DMS79 treated with DMSO at 0.1 percent for 48 hours (cell line): ENCODE measurements around the gene TMEM256.
A peak's percentile ranks its signal among the peaks of the same experiment; 100 is the strongest.

Source experiments
- DNase-seq: peaks from one replicate; lab custom pipeline; 2025; lab: John Stamatoyannopoulos, UW

Gene TMEM256

GRCh38 chr17:7403977-7404736 is at the start of gene TMEM256:
Gene TMEM256, minus strand, starts transcription at chr17:7404097. Its CDS starts 13 bp downstream, at chr17:7404084.
- DNase-seq, result peak; percentile 96

- DNase-seq, result no peak
Observed at GRCh38 chr17:7448461-7448860, 44.6 kb upstream of the TMEM256 start.

- peak; percentile 48 for DNase-seq
Observed at GRCh38 chr17:7445619-7445968, 41.7 kb upstream of the TMEM256 start.

GRCh38 chr17:7444682-7445618 is 41.1 kb upstream of the TMEM256 start, which contains the start of gene CHRNB1:
Gene CHRNB1, plus strand, starts transcription at chr17:7445061. Its CDS starts 67 bp downstream, at chr17:7445128.
- DNase-seq, result peak; percentile 26

GRCh38 chr17:7443499-7444485 is 39.9 kb upstream of the TMEM256 start:
- DNase-seq, result no peak

GRCh38 chr17:7442142-7442541 is 38.2 kb upstream of the TMEM256 start:
- no peak for DNase-seq

- no peak for DNase-seq
Observed at GRCh38 chr17:7441266-7441665, 37.4 kb upstream of the TMEM256 start.

- DNase-seq, result peak; percentile 77
Observed at GRCh38 chr17:7440834-7441195, 36.9 kb upstream of the TMEM256 start.

GRCh38 chr17:7440113-7440833 is 36.4 kb upstream of the TMEM256 start:
- peak; percentile 87 for DNase-seq

GRCh38 chr17:7439462-7440112 is 35.7 kb upstream of the TMEM256 start, which contains the start of gene FGF11:
Gene FGF11, plus strand, starts transcription at chr17:7439512. Its CDS starts 109 bp downstream, at chr17:7439621.
- DNase-seq, result no peak

GRCh38 chr17:7438656-7439460 is 35.0 kb upstream of the TMEM256 start:
- no peak for DNase-seq

- DNase-seq, result no peak
Observed at GRCh38 chr17:7437950-7438614, 34.2 kb upstream of the TMEM256 start.

- no peak for DNase-seq
Observed at GRCh38 chr17:7437369-7437863, 33.5 kb upstream of the TMEM256 start.

- peak; percentile 59 for DNase-seq
Observed at GRCh38 chr17:7436556-7437368, 32.9 kb upstream of the TMEM256 start.

GRCh38 chr17:7435676-7436555 is 32.0 kb upstream of the TMEM256 start:
- DNase-seq, result peak; percentile 19

GRCh38 chr17:7432296-7432695 is 28.4 kb upstream of the TMEM256 start:
- no peak for DNase-seq

GRCh38 chr17:7431231-7431630 is 27.3 kb upstream of the TMEM256 start:
- DNase-seq, result no peak
